GM12878 (cell line): ENCODE measurements around the gene ZNF140. TPM values are rescaled to one million over a fixed set of nuclear protein-coding genes. Genes with fewer than 3 reads are reported as not detected.

ENCODE experiments used
- ATF7 ChIP-seq: fragments of 450-650 bp; IDR thresholded peaks from 2 replicates; pipeline ENCODE4 v1.6.1; 2016; ENCODE audit warnings: low read depth, mild to moderate bottlenecking
- BACH1 ChIP-seq: fragments of 450-650 bp; IDR thresholded peaks from 2 replicates; pipeline ENCODE4 v1.6.1; 2017; ENCODE audit warnings: mild to moderate bottlenecking, borderline replicate concordance
- CEBPZ ChIP-seq: fragments of 150-350 bp; IDR thresholded peaks from 2 replicates; pipeline ENCODE4 v1.6.1; 2016; ENCODE audit warnings: low read depth, low read length
- E2F8 ChIP-seq: fragments of 450-650 bp; IDR thresholded peaks from 2 replicates; pipeline ENCODE4 v1.6.1; 2018; ENCODE audit warnings: mild to moderate bottlenecking, low read depth, moderate library complexity; ENCODE audit not compliant: partially characterized antibody
- GATAD2B ChIP-seq: fragments of 450-650 bp; conservative IDR thresholded peaks from 2 replicates; pipeline ENCODE4 v1.6.1; 2017; ENCODE audit warnings: low read depth, mild to moderate bottlenecking, moderate library complexity
- HDAC2 ChIP-seq: fragments of 200-600 bp; sonication (generic); IDR thresholded peaks from 2 replicates; pipeline ENCODE4 v1.6.1; 2017
- HDAC6 ChIP-seq: fragments of 200-600 bp; sonication (generic); IDR thresholded peaks from one replicate; pipeline ENCODE4 v1.8.0; 2017; ENCODE audit warnings: antibody characterized with exemption; ENCODE audit not compliant: unreplicated experiment
- IKZF1 ChIP-seq: fragments of 450-650 bp; conservative IDR thresholded peaks from 2 replicates; pipeline ENCODE4 v1.6.1; 2017; ENCODE audit warnings: antibody characterized with exemption, mild to moderate bottlenecking
- IRF4 ChIP-seq: IDR thresholded peaks from 2 replicates; pipeline ENCODE4 v1.6.1; 2011; ENCODE audit warnings: low read depth, low read length
- NR2C1 ChIP-seq: fragments of 450-650 bp; IDR thresholded peaks from 2 replicates; pipeline ENCODE4 v1.6.1; 2017; ENCODE audit warnings: antibody characterized with exemption, mild to moderate bottlenecking, moderate library complexity
- PBX3 ChIP-seq: IDR thresholded peaks from 2 replicates; pipeline ENCODE4 v1.6.1; 2011; ENCODE audit warnings: mild to moderate bottlenecking, low read depth, low read length, moderate library complexity; ENCODE audit not compliant: insufficient replicate concordance
- POLR2A ChIP-seq: IDR thresholded peaks from 2 replicates; pipeline ENCODE4 v1.6.1; 2011; ENCODE audit warnings: low read depth, mild to moderate bottlenecking, low read length
- RELA ChIP-seq: fragments of 450-650 bp; IDR thresholded peaks from 2 replicates; pipeline ENCODE4 v1.8.0; 2014; ENCODE audit warnings: borderline replicate concordance; ENCODE audit not compliant: partially characterized antibody
- RFX5 ChIP-seq: IDR thresholded peaks from 2 replicates; pipeline ENCODE4 v1.6.1; 2011; ENCODE audit warnings: low read depth, low read length, improper control_type of control experiment
- SIX5 ChIP-seq: IDR thresholded peaks from 2 replicates; pipeline ENCODE4 v1.6.1; 2011; ENCODE audit warnings: mild to moderate bottlenecking, low read depth, low read length, moderate library complexity; ENCODE audit not compliant: severe bottlenecking
- SMAD1 ChIP-seq: fragments of 450-650 bp; IDR thresholded peaks from 2 replicates; pipeline ENCODE4 v1.6.1; 2018; ENCODE audit warnings: mild to moderate bottlenecking, low read depth; ENCODE audit not compliant: partially characterized antibody
- SMC3 ChIP-seq: IDR thresholded peaks from 2 replicates; pipeline ENCODE4 v1.6.1; 2011; ENCODE audit warnings: low read length, improper control_type of control experiment, borderline replicate concordance
- TAF1 ChIP-seq: IDR thresholded peaks from 2 replicates; pipeline ENCODE4 v1.6.1; 2011; ENCODE audit warnings: mild to moderate bottlenecking, low read depth, low read length, borderline replicate concordance
- TCF7 ChIP-seq: IDR thresholded peaks from 2 replicates; pipeline ENCODE4 v1.6.1; 2014; ENCODE audit warnings: antibody characterized with exemption, borderline replicate concordance
- YY1 ChIP-seq: IDR thresholded peaks from 2 replicates; pipeline ENCODE4 v1.6.1; 2011; ENCODE audit warnings: low read depth, mild to moderate bottlenecking, low read length
- ZNF274 ChIP-seq: IDR thresholded peaks from one replicate; pipeline ENCODE4 v1.8.0; 2011; ENCODE audit not compliant: insufficient read length, insufficient read depth
- ZNF592 ChIP-seq: fragments of 450-650 bp; IDR thresholded peaks from 2 replicates; pipeline ENCODE4 v1.6.1; 2017; ENCODE audit warnings: mild to moderate bottlenecking, moderate library complexity
- polyA plus RNA-seq, 11 experiments: library from polyadenylated mRNA; depleted of rRNA in 4 of 11; unstranded in 6 of 11; stranded (reverse) in 5 of 11; fragments of >200 nt; fragmentation: Nextera tagmentation in 4 of 11; fragmentation: Illumina TruSeq in 1 of 11; extraction: Ambion mirVana in 4 of 11; extraction: Trizol in 1 of 11; gene quantifications; 1 replicate in 1 of 11; 2 replicates in 10 of 11; pipeline versions ENCODE4 v1.2.1 to v1.2.3, GENCODE V29; 2011 to 2016; ENCODE audit warnings: inconsistent platforms in 2 of 11, missing spikeins in 2 of 11, low read depth in 1 of 11
- total RNA-seq, 4 experiments: library from RNA; depleted of rRNA in 3 of 4; stranded (reverse); fragments of >200 nt in 3 of 4; fragmentation: Illumina TruSeq in 1 of 4; extraction: Trizol in 1 of 4; gene quantifications; 2 replicates each; pipeline versions ENCODE4 v1.2.1 to v1.2.3, GENCODE V29; 2013 to 2021

ZNF140 gene
- total and polyA plus RNA-seq, 10 of the 15 experiments (the other 5 are each of a cell fraction or from before 2014, with no cell fraction given), result 6.8 to 21.2 (median 14.7) TPM

GRCh38 chr12:133080026-133080367, 726 bp upstream of the ZNF140 start (continued):
- TF ChIP-seq ATF7, result peak; percentile 13; the same call in 1 of the 2 replicates
- TF ChIP-seq PBX3, result no peak
- TF ChIP-seq RELA, result peak; percentile 64
- TF ChIP-seq GATAD2B, result no peak
- TF ChIP-seq RFX5, result no peak
- no peak for TF ChIP-seq TCF7
- peak; percentile 92 for TF ChIP-seq SIX5
- TF ChIP-seq SMC3, result no peak
- no peak for TF ChIP-seq ZNF274
- no peak for TF ChIP-seq SMAD1
- TF ChIP-seq IRF4, result no peak
- peak; percentile 72 for TF ChIP-seq YY1
- TF ChIP-seq ZNF592, result no peak
- peak; percentile 75 for TF ChIP-seq NR2C1
- TF ChIP-seq IKZF1, result peak; percentile 98; the same call in 1 of the 2 replicates
- TF ChIP-seq HDAC2, result no peak
- no peak for TF ChIP-seq BACH1
- TF ChIP-seq POLR2A, result no peak
- 0 out of 2 replicates have a peak, but pooled peaks have one; percentile 7 for TF ChIP-seq TAF1
- TF ChIP-seq HDAC6, result no peak
- peak; percentile 59 for TF ChIP-seq E2F8
- TF ChIP-seq CEBPZ, result no peak
